ENCODE measurements around the gene CCDC106. TPM values are rescaled to one million over a fixed set of nuclear protein-coding genes. Genes with fewer than 3 reads are reported as not detected.

CCDC106 gene
- total RNA-seq, 1 donor from 2014 or later = 12.2 TPM

DNA sequence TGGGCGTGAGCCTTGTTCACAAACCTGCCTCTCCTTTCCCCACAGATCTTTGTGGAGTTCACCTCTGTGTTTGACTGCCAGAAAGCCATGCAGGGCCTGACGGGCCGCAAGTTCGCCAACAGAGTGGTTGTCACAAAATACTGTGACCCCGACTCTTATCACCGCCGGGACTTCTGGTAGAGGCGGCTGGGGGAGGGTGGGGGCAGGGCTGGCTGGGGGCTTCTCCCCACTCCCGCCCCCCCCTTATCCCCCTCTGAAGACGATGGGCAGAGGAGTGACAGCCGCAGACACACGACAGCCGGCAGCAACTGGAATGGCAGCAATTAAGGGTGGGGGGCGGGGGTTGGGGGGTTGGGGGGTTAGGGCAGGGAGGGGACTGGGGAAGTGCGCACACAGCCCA, 25.9 kb downstream of the CCDC106 start:
- H4K20me1 ChIP-seq (ENCODE audit: insufficient read depth, low read length) = peaks cover 87% of the 10 kb centered on the region
- no peak overlapping the region for H2AFZ ChIP-seq (ENCODE audit: low read depth, low read length)
- H3K79me2 ChIP-seq (ENCODE audit: insufficient read depth, low read length) = peaks cover 91% of the 10 kb centered on the region
- no peak overlapping the region for H3K27ac ChIP-seq (ENCODE audit: low read depth, low read length)
- FAIRE-seq (no peak), DNase-seq (ENCODE audit: low read depth) (no peak)
- H3K27me3 ChIP-seq (ENCODE audit: insufficient read depth, low read length) = no peaks in the 10 kb centered on the region
- no peaks in the 10 kb centered on the region for H3K9me3 ChIP-seq (ENCODE audit: insufficient read depth, low read depth, low read length)
- H3K4me3 ChIP-seq (ENCODE audit: insufficient read depth, low read depth, low read length) = no peak overlapping the region
- H3K9ac ChIP-seq (ENCODE audit: low read length) = no peak overlapping the region
- Mint-ChIP-seq H3K27me3 (ENCODE audit: low read depth, unreplicated experiment) (no peaks in the 10 kb centered on the region), H3K4me3 (ENCODE audit: unreplicated experiment) (peak overlapping the region; percentile 79), H3K9me3 (ENCODE audit: unreplicated experiment) (peaks cover 1% of the 10 kb centered on the region), H3K27ac (ENCODE audit: unreplicated experiment) (peak overlapping the region; percentile 93), H3K36me3 (ENCODE audit: low read depth, unreplicated experiment) (peaks cover 9% of the 10 kb centered on the region), H3K4me1 (ENCODE audit: low read depth, unreplicated experiment) (peaks cover 31% of the 10 kb centered on the region)
- peak overlapping the region; percentile 8 for H3K4me2 ChIP-seq (ENCODE audit: low read length)
- peaks cover 25% of the 10 kb centered on the region for H3K4me1 ChIP-seq (ENCODE audit: insufficient read depth, low read length)
- TF ChIP-seq EZH2 (IDR thresholded peaks at IDR 0.05; ENCODE audit: insufficient read depth, low read length) = no peak
- TF ChIP-seq, protein P1, sequence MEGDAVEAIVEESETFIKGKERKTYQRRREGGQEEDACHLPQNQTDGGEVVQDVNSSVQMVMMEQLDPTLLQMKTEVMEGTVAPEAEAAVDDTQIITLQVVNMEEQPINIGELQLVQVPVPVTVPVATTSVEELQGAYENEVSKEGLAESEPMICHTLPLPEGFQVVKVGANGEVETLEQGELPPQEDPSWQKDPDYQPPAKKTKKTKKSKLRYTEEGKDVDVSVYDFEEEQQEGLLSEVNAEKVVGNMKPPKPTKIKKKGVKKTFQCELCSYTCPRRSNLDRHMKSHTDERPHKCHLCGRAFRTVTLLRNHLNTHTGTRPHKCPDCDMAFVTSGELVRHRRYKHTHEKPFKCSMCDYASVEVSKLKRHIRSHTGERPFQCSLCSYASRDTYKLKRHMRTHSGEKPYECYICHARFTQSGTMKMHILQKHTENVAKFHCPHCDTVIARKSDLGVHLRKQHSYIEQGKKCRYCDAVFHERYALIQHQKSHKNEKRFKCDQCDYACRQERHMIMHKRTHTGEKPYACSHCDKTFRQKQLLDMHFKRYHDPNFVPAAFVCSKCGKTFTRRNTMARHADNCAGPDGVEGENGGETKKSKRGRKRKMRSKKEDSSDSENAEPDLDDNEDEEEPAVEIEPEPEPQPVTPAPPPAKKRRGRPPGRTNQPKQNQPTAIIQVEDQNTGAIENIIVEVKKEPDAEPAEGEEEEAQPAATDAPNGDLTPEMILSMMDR (IDR thresholded peaks at IDR 0.05; ENCODE audit: insufficient read depth, low read depth, low read length) = no peak
- H3K36me3 ChIP-seq (ENCODE audit: insufficient read depth, low read length) = peaks cover 3% of the 10 kb centered on the region

DNA sequence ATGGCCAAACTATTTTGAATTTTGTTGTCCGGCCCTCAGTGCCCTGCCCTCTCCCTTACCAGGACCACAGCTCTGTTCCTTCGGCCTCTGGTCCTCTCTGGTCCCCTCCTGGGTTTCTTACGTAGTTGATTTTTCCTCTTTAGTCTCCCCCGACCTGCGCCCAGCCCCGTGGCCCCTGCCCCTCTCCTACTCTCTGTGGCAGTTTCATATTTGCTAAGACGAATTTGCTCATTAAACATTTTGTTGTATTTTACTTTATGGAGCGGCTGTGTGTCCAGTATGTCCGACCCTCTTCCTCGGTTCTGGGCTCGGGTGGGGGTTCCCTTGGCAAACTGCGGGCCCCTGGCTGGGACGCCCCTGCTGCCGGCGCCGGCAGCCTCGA, 26.4 kb downstream of the CCDC106 start:
- H3K27ac ChIP-seq (ENCODE audit: low read depth, low read length) = no peak overlapping the region
- H3K4me3 ChIP-seq (ENCODE audit: insufficient read depth, low read depth, low read length) = peak overlapping the region; percentile 93
- H3K9me3 ChIP-seq (ENCODE audit: insufficient read depth, low read depth, low read length) = no peaks in the 10 kb centered on the region
- H3K27me3 ChIP-seq (ENCODE audit: insufficient read depth, low read length) = no peaks in the 10 kb centered on the region
- TF ChIP-seq EZH2 (IDR thresholded peaks at IDR 0.05; ENCODE audit: insufficient read depth, low read length) = no peak
- TF ChIP-seq, protein P1 (IDR thresholded peaks at IDR 0.05; ENCODE audit: insufficient read depth, low read depth, low read length) = no peak
- Mint-ChIP-seq H3K9me3 (ENCODE audit: unreplicated experiment) (peaks cover 1% of the 10 kb centered on the region), H3K36me3 (ENCODE audit: low read depth, unreplicated experiment) (peaks cover 9% of the 10 kb centered on the region), H3K4me3 (ENCODE audit: unreplicated experiment) (peak overlapping the region; percentile 79), H3K27me3 (ENCODE audit: low read depth, unreplicated experiment) (no peaks in the 10 kb centered on the region), H3K4me1 (ENCODE audit: low read depth, unreplicated experiment) (peaks cover 32% of the 10 kb centered on the region), H3K27ac (ENCODE audit: unreplicated experiment) (peak overlapping the region; percentile 91)
- H3K4me1 ChIP-seq (ENCODE audit: insufficient read depth, low read length) = peaks cover 28% of the 10 kb centered on the region
- H2AFZ ChIP-seq (ENCODE audit: low read depth, low read length) = no peak overlapping the region
- H3K9ac ChIP-seq (ENCODE audit: low read length) = peak overlapping the region; percentile 97
- peak overlapping the region; percentile 92 for H3K4me2 ChIP-seq (ENCODE audit: low read length)
- peaks cover 87% of the 10 kb centered on the region for H4K20me1 ChIP-seq (ENCODE audit: insufficient read depth, low read length)
- DNase-seq (ENCODE audit: low read depth) (no peak), FAIRE-seq (no peak)
- peaks cover 91% of the 10 kb centered on the region for H3K79me2 ChIP-seq (ENCODE audit: insufficient read depth, low read length)
- H3K36me3 ChIP-seq (ENCODE audit: insufficient read depth, low read length) = peaks cover 3% of the 10 kb centered on the region

DNA sequence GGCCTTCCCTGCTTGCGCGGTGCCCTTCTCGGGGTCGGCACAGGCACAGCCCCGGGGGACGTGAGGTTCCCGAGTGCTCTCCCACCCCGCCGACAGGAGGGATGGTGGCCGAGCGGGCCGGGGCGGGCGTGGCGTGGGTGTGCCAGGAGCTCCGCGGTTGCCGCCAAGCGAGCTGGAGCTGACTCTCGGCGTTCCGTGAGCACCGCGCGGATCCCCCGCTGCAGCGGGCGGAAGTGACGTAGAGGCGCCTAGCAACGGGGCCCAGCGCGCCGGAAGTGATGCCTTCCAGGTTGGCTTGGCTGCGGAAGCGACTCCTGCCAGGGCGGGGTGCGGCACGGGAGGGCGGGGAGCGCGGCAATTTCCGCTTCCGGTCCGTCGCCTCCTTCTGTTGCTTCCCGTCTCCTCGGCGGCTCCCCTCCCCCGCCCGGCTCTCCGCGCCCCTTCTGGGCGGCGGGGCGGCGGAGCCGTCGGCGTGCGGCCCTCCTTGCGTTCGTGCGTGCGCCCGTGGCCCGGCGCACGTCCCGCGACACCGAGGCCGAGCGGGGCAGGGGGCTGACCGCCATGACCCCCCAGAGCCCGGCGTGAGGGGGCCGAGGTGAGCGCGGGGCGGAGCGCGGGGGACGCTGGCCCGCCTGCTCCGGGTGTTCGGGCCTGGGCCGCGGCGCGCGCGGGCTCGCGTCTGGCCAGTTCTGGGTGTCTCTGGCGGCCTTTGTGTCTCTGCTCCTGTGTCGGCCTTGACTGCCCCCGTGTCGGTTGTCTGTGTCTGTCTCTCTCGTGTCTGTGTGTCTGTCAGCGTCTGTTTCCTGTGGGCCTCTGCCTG, 27.0 kb downstream of the CCDC106 start, which contains the start of gene EPN1:
Gene EPN1, plus strand, starts transcription at position 386 of the 820 bp plus-strand sequence. CDS start 3,402 bp downstream, outside the sequence.
- Mint-ChIP-seq H3K4me3 (ENCODE audit: unreplicated experiment) (peak within 1 kb of the TSS; percentile 98), H3K36me3 (ENCODE audit: low read depth, unreplicated experiment) (peaks cover 11% of the 10 kb centered on the region), H3K27me3 (ENCODE audit: low read depth, unreplicated experiment) (no peaks in the 10 kb centered on the region), H3K27ac (ENCODE audit: unreplicated experiment) (peak within 1 kb of the TSS; percentile 97), H3K9me3 (ENCODE audit: unreplicated experiment) (peaks cover 1% of the 10 kb centered on the region), H3K4me1 (ENCODE audit: low read depth, unreplicated experiment) (peaks cover 36% of the 10 kb centered on the region)
- TF ChIP-seq EZH2 (IDR thresholded peaks at IDR 0.05; ENCODE audit: insufficient read depth, low read length) = no peak
- TF ChIP-seq, protein P1 (IDR thresholded peaks at IDR 0.05; ENCODE audit: insufficient read depth, low read depth, low read length) = no peak
- FAIRE-seq (no peak), DNase-seq (ENCODE audit: low read depth) (peak; percentile 91)
- peaks cover 87% of the 10 kb centered on the region for H4K20me1 ChIP-seq (ENCODE audit: insufficient read depth, low read length)
- peaks cover 91% of the 10 kb centered on the region for H3K79me2 ChIP-seq (ENCODE audit: insufficient read depth, low read length)
- peaks cover 32% of the 10 kb centered on the region for H3K4me1 ChIP-seq (ENCODE audit: insufficient read depth, low read length)
- H2AFZ ChIP-seq (ENCODE audit: low read depth, low read length) = peak within 1 kb of the TSS; percentile 40
- H3K4me3 ChIP-seq (ENCODE audit: insufficient read depth, low read depth, low read length) = peak within 1 kb of the TSS; percentile 93
- no peaks in the 10 kb centered on the region for H3K27me3 ChIP-seq (ENCODE audit: insufficient read depth, low read length)
- H3K9me3 ChIP-seq (ENCODE audit: insufficient read depth, low read depth, low read length) = no peaks in the 10 kb centered on the region
- H3K27ac ChIP-seq (ENCODE audit: low read depth, low read length) = peak within 1 kb of the TSS; percentile 75
- H3K36me3 ChIP-seq (ENCODE audit: insufficient read depth, low read length) = peaks cover 3% of the 10 kb centered on the region
- peak within 1 kb of the TSS; percentile 92 for H3K4me2 ChIP-seq (ENCODE audit: low read length)
- H3K9ac ChIP-seq (ENCODE audit: low read length) = peak within 1 kb of the TSS; percentile 97
